Right atrium auricular region (tissue), 2 donors: ENCODE data around the gene PHOSPHO1. TPM values are rescaled to one million over a fixed set of nuclear protein-coding genes. Genes with fewer than 3 reads are reported as not detected.

Experiments used
- DNase-seq: peaks from one replicate; pipeline ENCODE4 v3.0.0-alpha.2; 2019; ENCODE audit warnings: low spot score
- H3K27ac ChIP-seq, 2 donors: fragments of 200-600 bp; sonication (generic); 1 replicate in 1 of 2; 2 replicates in 1 of 2; pipeline ENCODE4 v1.5.1; 2016 to 2019
- H3K27me3 ChIP-seq, 2 donors: fragments of 200-600 bp; sonication (generic); one replicate each; pipeline versions ENCODE4 v1.5.1 to v1.6.0; 2017 to 2019
- H3K36me3 ChIP-seq: fragments of 200-600 bp; sonication (generic); one replicate; pipeline ENCODE4 v1.5.1; 2016
- H3K4me1 ChIP-seq, 2 donors: fragments of 200-600 bp; sonication (generic); one replicate each; pipeline versions ENCODE4 v1.5.1 to v1.6.0; 2017 to 2019
- H3K4me3 ChIP-seq, 2 donors: fragments of 200-600 bp; sonication (generic); 1 replicate in 1 of 2; 2 replicates in 1 of 2; pipeline ENCODE4 v1.5.1; 2017 to 2019; ENCODE audit warnings: mild to moderate bottlenecking in 1 of 2, moderate library complexity in 1 of 2
- H3K9me3 ChIP-seq, 2 donors: fragments of 200-600 bp; sonication (generic); one replicate each; pipeline ENCODE4 v1.5.1; 2019
- CTCF ChIP-seq, 2 donors: fragments of 200-600 bp; sonication (generic); IDR thresholded peaks; one replicate each; pipeline ENCODE4 v1.5.1; 2019; ENCODE audit warnings: antibody characterized with exemption in 2 of 2
- total RNA-seq, 2 donors: library from RNA; depleted of rRNA; stranded (reverse); fragments of >200 nt; gene quantifications; one replicate each; pipeline ENCODE4 v1.1.0, GENCODE V29; 2016

Gene PHOSPHO1
- total RNA-seq, 2 donors from 2014 or later, result 0.56 to 2.2 TPM

GRCh38 chr17:49259663-49260010 lies 29.1 kb upstream of the PHOSPHO1 start:
- TF ChIP-seq CTCF (IDR thresholded peaks at IDR 0.05), result no peak
- Histone ChIP-seq H3K27me3 (no peaks in the 10 kb centered on the region), H3K36me3 (no peaks in the 10 kb centered on the region), H3K27ac (peak overlapping the region; percentile 74 to 86), H3K4me3 (peak overlapping the region; percentile 44 to 61), H3K9me3 (no peaks in the 10 kb centered on the region), H3K4me1 (peaks cover 0 to 11% of the 10 kb centered on the region in 2 donors)
- no peak for DNase-seq

- H3K27me3 ChIP-seq, result no peaks in the 10 kb centered on the region
- DNase-seq, result no peak
- peaks cover 0 to 11% of the 10 kb centered on the region in 2 donors for H3K4me1 ChIP-seq
- H3K27ac ChIP-seq, result no peak overlapping the region
- no peak overlapping the region for H3K4me3 ChIP-seq
- TF ChIP-seq CTCF (IDR thresholded peaks at IDR 0.05), result no peak
- H3K9me3 ChIP-seq, result no peaks in the 10 kb centered on the region
- no peaks in the 10 kb centered on the region for H3K36me3 ChIP-seq
Observed at GRCh38 chr17:49258394-49258793, 27.8 kb upstream of the PHOSPHO1 start.

GRCh38 chr17:49255125-49255524 lies 24.5 kb upstream of the PHOSPHO1 start:
- no peak for TF ChIP-seq CTCF (IDR thresholded peaks at IDR 0.05)
- no peak overlapping the region for H3K27ac ChIP-seq
- no peaks in the 10 kb centered on the region for H3K36me3 ChIP-seq
- H3K9me3 ChIP-seq, result no peaks in the 10 kb centered on the region
- H3K4me3 ChIP-seq, result no peak overlapping the region
- no peaks in the 10 kb centered on the region for H3K4me1 ChIP-seq
- DNase-seq, result no peak
- H3K27me3 ChIP-seq, result no peaks in the 10 kb centered on the region

- Histone ChIP-seq H3K9me3 (no peaks in the 10 kb centered on the region), H3K36me3 (no peaks in the 10 kb centered on the region), H3K27me3 (no peaks in the 10 kb centered on the region), H3K4me1 (peaks cover 0 to 7% of the 10 kb centered on the region in 2 donors), H3K27ac (no peak overlapping the region), H3K4me3 (no peak overlapping the region)
- TF ChIP-seq CTCF (IDR thresholded peaks at IDR 0.05), result no peak
- DNase-seq, result no peak
Observed at GRCh38 chr17:49254066-49254465, 23.5 kb upstream of the PHOSPHO1 start.

GRCh38 chr17:49252148-49252695 lies 21.6 kb upstream of the PHOSPHO1 start:
- Histone ChIP-seq H3K4me1 (peaks cover 0 to 9% of the 10 kb centered on the region in 2 donors), H3K9me3 (no peaks in the 10 kb centered on the region), H3K27ac (no peak overlapping the region), H3K36me3 (no peaks in the 10 kb centered on the region), H3K4me3 (no peak overlapping the region), H3K27me3 (no peaks in the 10 kb centered on the region)
- DNase-seq, result no peak
- no peak for TF ChIP-seq CTCF (IDR thresholded peaks at IDR 0.05)

- no peaks in the 10 kb centered on the region for H3K27me3 ChIP-seq
- H3K27ac ChIP-seq, result no peak overlapping the region
- H3K4me1 ChIP-seq, result peaks cover 0 to 9% of the 10 kb centered on the region in 2 donors
- TF ChIP-seq CTCF (IDR thresholded peaks at IDR 0.05), result no peak
- no peak overlapping the region for H3K4me3 ChIP-seq
- H3K36me3 ChIP-seq, result no peaks in the 10 kb centered on the region
- DNase-seq, result no peak
- H3K9me3 ChIP-seq, result no peaks in the 10 kb centered on the region
Observed at GRCh38 chr17:49249890-49250522, 19.4 kb upstream of the PHOSPHO1 start.
